GM18907 (cell line): Measurements from ENCODE around the gene RPL5.

Experiments used
- ATAC-seq: cut with Tn5 transposase; IDR thresholded peaks from one replicate; pipeline ENCODE4 v1.9.1; 2021; ENCODE audit warnings: mild to moderate bottlenecking, moderate library complexity; ENCODE audit not compliant: unreplicated experiment

The RPL5 gene

GRCh38 chr1:92853299-92853698 lies 21.5 kb downstream of the RPL5 start:
- no peak for ATAC-seq

GRCh38 chr1:92854101-92854785 lies 22.4 kb downstream of the RPL5 start:
- ATAC-seq: no peak

GRCh38 chr1:92855236-92855635 lies 23.4 kb downstream of the RPL5 start:
- no peak for ATAC-seq

- ATAC-seq: no peak
These were observed 26.0 kb downstream of the RPL5 start for GRCh38 chr1:92857817-92858216.

GRCh38 chr1:92858564-92859399 lies 26.9 kb downstream of the RPL5 start:
- peak; percentile 76 for ATAC-seq

GRCh38 chr1:92859400-92860039 lies 27.7 kb downstream of the RPL5 start:
- ATAC-seq: no peak

- no peak for ATAC-seq
These were observed 30.8 kb downstream of the RPL5 start for GRCh38 chr1:92862605-92863004.

GRCh38 chr1:92864131-92864530 lies 32.3 kb downstream of the RPL5 start:
- ATAC-seq: no peak

- ATAC-seq: no peak
These were observed 38.8 kb downstream of the RPL5 start for GRCh38 chr1:92870591-92870990.

- no peak for ATAC-seq
These were observed 40.9 kb downstream of the RPL5 start for GRCh38 chr1:92872719-92873118.

GRCh38 chr1:92874987-92875386 lies 43.1 kb downstream of the RPL5 start:
- ATAC-seq: no peak

GRCh38 chr1:92876351-92876750 lies 44.5 kb downstream of the RPL5 start:
- ATAC-seq: no peak

GRCh38 chr1:92877081-92877711 lies 45.4 kb downstream of the RPL5 start:
- no peak for ATAC-seq

GRCh38 chr1:92877792-92878191 lies 46.0 kb downstream of the RPL5 start:
- ATAC-seq: no peak

- no peak for ATAC-seq
These were observed 47.6 kb downstream of the RPL5 start for GRCh38 chr1:92879316-92879968.

- no peak for ATAC-seq
These were observed 49.6 kb downstream of the RPL5 start for GRCh38 chr1:92881391-92881790.

GRCh38 chr1:92882819-92883218 lies 51.0 kb downstream of the RPL5 start:
- peak; percentile 73 for ATAC-seq

- ATAC-seq: peak; percentile 37
These were observed 51.5 kb downstream of the RPL5 start for GRCh38 chr1:92883297-92883696.

GRCh38 chr1:92884195-92884594 lies 52.4 kb downstream of the RPL5 start:
- ATAC-seq: no peak

GRCh38 chr1:92886886-92887419 lies 55.1 kb downstream of the RPL5 start:
- ATAC-seq: no peak

- ATAC-seq: no peak
These were observed 55.6 kb downstream of the RPL5 start for GRCh38 chr1:92887465-92887864.
